Liver (tissue), 9 donors: Measurements from ENCODE around the gene TPK1. TPM values are rescaled to one million over a fixed set of nuclear protein-coding genes. Genes with fewer than 3 reads are reported as not detected.

ENCODE experiments used
- DNase-seq: peaks from one replicate; pipeline ENCODE4 v3.0.0-alpha.2; 2017; ENCODE audit warnings: low spot score
- H3K27ac ChIP-seq, 2 donors: one replicate each; pipeline ENCODE4 v1.7.0; 2013; ENCODE audit warnings: inconsistent platforms in 2 of 2, low read length in 2 of 2, control low read depth in 1 of 2, low read depth in 1 of 2, mild to moderate bottlenecking in 1 of 2
- H3K27me3 ChIP-seq, 4 donors: one replicate each; pipeline versions ENCODE4 v1.6.1 to v1.7.0; 2013; ENCODE audit warnings: low read length in 3 of 4, inconsistent platforms in 1 of 4, mild to moderate bottlenecking in 1 of 4, moderate library complexity in 1 of 4; ENCODE audit not compliant: control insufficient read depth in 4 of 4, insufficient read depth in 4 of 4
- H3K36me3 ChIP-seq, 4 donors: one replicate each; pipeline versions ENCODE4 v1.6.1 to v1.7.0; 2013; ENCODE audit warnings: low read length in 3 of 4, mild to moderate bottlenecking in 3 of 4, low read depth in 1 of 4, moderate library complexity in 1 of 4; ENCODE audit not compliant: control insufficient read depth in 4 of 4, insufficient read depth in 3 of 4
- H3K4me1 ChIP-seq, 4 donors: one replicate each; pipeline versions ENCODE4 v1.6.1 to v1.7.0; 2013; ENCODE audit warnings: low read length in 3 of 4, mild to moderate bottlenecking in 3 of 4, moderate library complexity in 1 of 4; ENCODE audit not compliant: control insufficient read depth in 4 of 4, insufficient read depth in 4 of 4
- H3K4me3 ChIP-seq, 3 donors: one replicate each; pipeline versions ENCODE4 v1.6.1 to v1.7.0; 2013; ENCODE audit warnings: low read length in 3 of 3, control low read depth in 1 of 3, low read depth in 1 of 3, mild to moderate bottlenecking in 1 of 3
- H3K9ac ChIP-seq, 2 donors: one replicate each; pipeline ENCODE4 v1.7.0; 2013; ENCODE audit warnings: low read length in 2 of 2, mild to moderate bottlenecking in 2 of 2, moderate library complexity in 2 of 2, control low read depth in 1 of 2, low read depth in 1 of 2
- H3K9me3 ChIP-seq, 4 donors: one replicate each; pipeline versions ENCODE4 v1.6.1 to v1.7.0; 2013; ENCODE audit warnings: low read length in 3 of 4; ENCODE audit not compliant: control insufficient read depth in 4 of 4
- EGR1 ChIP-seq, 2 donors: IDR thresholded peaks; 2 replicates each; pipeline ENCODE4 v1.6.1; 2016 to 2018; ENCODE audit warnings: antibody characterized with exemption in 2 of 2, low read depth in 2 of 2
- NR2F2 ChIP-seq: IDR thresholded peaks from 2 replicates; pipeline ENCODE4 v1.6.1; 2016; ENCODE audit warnings: antibody characterized with exemption
- RXRA ChIP-seq, 2 donors: IDR thresholded peaks; 2 replicates each; pipeline ENCODE4 v1.6.1; 2017 to 2018; ENCODE audit warnings: antibody characterized with exemption in 2 of 2, mild to moderate bottlenecking in 1 of 2
- WGBS: extraction: QIAGEN DNeasy Blood & Tissue Kit; methylation state at CpG from one replicate; pipeline ENCODE4 v1.1.7; 2013; 5-methylcytosine and 5-hydroxymethylcytosine counted together
- polyA plus RNA-seq, 2 donors: library from polyadenylated mRNA; stranded (reverse) in 1 of 2; unstranded in 1 of 2; fragments of 200-250 nt in 1 of 2; fragments of >200 nt in 1 of 2; fragmentation: Nextera tagmentation in 1 of 2; extraction: Ambion mirVana in 1 of 2; gene quantifications; one replicate each; pipeline versions ENCODE4 v1.2.1 to v1.2.3, GENCODE V29; 2013 to 2015
- total RNA-seq, 2 donors: library from RNA; depleted of rRNA; stranded (reverse); fragments of >200 nt; gene quantifications; one replicate each; pipeline ENCODE4 v1.2.3, GENCODE V29; 2014
- TF ChIP-seq, protein P1 (sequence below): IDR thresholded peaks from 2 replicates; pipeline ENCODE4 v1.6.1; 2016; ENCODE audit warnings: antibody characterized with exemption
- TF ChIP-seq, protein P2 (sequence below): IDR thresholded peaks from 2 replicates; pipeline ENCODE4 v1.6.1; 2016; ENCODE audit warnings: antibody characterized with exemption
- TF ChIP-seq, protein P3 (sequence below): IDR thresholded peaks from 2 replicates; pipeline ENCODE4 v1.6.1; 2016; ENCODE audit warnings: antibody characterized with exemption, mild to moderate bottlenecking
- TF ChIP-seq, protein P4 (sequence below): fragments of 150-350 bp; IDR thresholded peaks from 2 replicates; pipeline ENCODE4 v1.5.1; 2017; ENCODE audit warnings: improper control_type of control experiment, low read depth, low read length; ENCODE audit not compliant: missing input control
- TF ChIP-seq, protein P5 (sequence below): IDR thresholded peaks from 2 replicates; pipeline ENCODE4 v1.6.1; 2016; ENCODE audit warnings: antibody characterized with exemption
- donor health status: healthy.
- donor health status: healthy.
- donor health status: healthy.
- donor health status: healthy.
- donor health status: healthy.

Gene TPK1
- total and polyA plus RNA-seq, 4 donors, result 2.2 to 7.5 (median 3.3) TPM

DNA sequence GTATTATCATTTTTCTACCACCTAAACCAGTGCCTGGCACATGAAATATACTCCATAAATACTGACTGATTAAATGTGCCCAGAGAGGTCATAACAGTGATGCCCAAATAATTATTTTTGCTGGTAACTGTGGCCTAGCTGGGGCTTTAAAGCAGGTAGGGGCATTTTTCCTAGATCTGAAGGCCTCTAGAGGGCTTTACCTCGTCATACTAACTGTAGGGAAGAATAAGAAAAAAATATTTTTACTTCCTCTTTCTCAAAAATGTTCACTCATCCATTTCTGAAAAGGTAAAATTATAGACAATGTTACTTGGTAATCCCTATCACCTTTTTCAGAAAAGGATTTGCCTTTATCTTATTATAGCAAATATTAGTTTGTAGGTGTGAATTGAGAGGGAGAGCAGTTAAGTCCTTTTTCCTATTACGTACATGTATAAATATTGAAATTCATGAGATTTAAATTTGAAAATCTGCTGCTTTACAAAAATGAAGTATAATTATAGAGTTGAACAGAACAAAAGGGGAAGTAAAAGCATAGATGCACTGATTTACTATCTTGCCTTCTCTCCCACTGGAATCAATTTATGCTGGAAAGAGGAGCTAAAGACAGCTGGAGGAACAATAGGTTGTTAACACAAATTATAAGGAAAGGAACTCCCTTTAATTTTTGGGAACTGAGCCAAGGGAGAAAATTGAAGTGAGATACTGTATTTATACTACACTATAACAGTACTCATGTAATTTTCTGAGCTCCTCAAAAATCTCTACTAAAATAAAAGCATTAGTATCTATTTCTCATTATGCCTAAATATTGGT, 360.8 kb downstream of the TPK1 start:
- no peak overlapping the region for H3K4me3 ChIP-seq
- no peaks in the 10 kb centered on the region for H3K9me3 ChIP-seq
- TF ChIP-seq, protein P1, sequence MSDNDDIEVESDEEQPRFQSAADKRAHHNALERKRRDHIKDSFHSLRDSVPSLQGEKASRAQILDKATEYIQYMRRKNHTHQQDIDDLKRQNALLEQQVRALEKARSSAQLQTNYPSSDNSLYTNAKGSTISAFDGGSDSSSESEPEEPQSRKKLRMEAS, result no peak
- TF ChIP-seq NR2F2, result no peak
- TF ChIP-seq, protein P2, sequence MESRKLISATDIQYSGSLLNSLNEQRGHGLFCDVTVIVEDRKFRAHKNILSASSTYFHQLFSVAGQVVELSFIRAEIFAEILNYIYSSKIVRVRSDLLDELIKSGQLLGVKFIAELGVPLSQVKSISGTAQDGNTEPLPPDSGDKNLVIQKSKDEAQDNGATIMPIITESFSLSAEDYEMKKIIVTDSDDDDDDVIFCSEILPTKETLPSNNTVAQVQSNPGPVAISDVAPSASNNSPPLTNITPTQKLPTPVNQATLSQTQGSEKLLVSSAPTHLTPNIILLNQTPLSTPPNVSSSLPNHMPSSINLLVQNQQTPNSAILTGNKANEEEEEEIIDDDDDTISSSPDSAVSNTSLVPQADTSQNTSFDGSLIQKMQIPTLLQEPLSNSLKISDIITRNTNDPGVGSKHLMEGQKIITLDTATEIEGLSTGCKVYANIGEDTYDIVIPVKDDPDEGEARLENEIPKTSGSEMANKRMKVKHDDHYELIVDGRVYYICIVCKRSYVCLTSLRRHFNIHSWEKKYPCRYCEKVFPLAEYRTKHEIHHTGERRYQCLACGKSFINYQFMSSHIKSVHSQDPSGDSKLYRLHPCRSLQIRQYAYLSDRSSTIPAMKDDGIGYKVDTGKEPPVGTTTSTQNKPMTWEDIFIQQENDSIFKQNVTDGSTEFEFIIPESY, result no peak
- H3K36me3 ChIP-seq, result no peaks in the 10 kb centered on the region
- no peak for DNase-seq
- 83% methylated on average over 2 of the region's 2 CpGs for WGBS
- no peak overlapping the region for H3K9ac ChIP-seq
- H3K4me1 ChIP-seq, result peaks cover 0 to 8% (median 1%) of the 10 kb centered on the region in 4 donors
- no peaks in the 10 kb centered on the region for H3K27me3 ChIP-seq
- no peak overlapping the region for H3K27ac ChIP-seq

DNA sequence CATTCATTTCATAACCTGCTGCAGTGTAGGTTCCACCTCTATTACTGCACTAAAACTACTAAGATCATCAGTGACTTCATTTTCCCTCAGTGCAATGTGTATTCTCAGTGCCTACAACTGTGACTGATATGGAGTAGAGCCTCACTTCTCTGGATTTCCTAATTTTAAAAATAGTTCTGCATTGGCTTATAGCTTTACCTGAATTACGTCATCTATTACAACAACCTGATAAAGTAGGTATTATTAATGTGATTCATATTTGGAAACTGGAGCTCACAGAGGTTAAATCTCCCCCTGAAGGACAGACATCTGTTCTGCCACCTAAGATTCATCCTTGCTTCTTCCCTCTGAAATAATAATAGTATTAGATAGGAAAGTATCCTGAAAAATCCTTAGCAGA, 361.5 kb downstream of the TPK1 start:
- no peaks in the 10 kb centered on the region for H3K36me3 ChIP-seq
- TF ChIP-seq EGR1 (IDR thresholded peaks at IDR 0.05; ENCODE audit: low read depth in 2 of 2) (no peak), NR2F2 (no peak), RXRA (IDR thresholded peaks at IDR 0.05) (no peak)
- TF ChIP-seq, protein P3, sequence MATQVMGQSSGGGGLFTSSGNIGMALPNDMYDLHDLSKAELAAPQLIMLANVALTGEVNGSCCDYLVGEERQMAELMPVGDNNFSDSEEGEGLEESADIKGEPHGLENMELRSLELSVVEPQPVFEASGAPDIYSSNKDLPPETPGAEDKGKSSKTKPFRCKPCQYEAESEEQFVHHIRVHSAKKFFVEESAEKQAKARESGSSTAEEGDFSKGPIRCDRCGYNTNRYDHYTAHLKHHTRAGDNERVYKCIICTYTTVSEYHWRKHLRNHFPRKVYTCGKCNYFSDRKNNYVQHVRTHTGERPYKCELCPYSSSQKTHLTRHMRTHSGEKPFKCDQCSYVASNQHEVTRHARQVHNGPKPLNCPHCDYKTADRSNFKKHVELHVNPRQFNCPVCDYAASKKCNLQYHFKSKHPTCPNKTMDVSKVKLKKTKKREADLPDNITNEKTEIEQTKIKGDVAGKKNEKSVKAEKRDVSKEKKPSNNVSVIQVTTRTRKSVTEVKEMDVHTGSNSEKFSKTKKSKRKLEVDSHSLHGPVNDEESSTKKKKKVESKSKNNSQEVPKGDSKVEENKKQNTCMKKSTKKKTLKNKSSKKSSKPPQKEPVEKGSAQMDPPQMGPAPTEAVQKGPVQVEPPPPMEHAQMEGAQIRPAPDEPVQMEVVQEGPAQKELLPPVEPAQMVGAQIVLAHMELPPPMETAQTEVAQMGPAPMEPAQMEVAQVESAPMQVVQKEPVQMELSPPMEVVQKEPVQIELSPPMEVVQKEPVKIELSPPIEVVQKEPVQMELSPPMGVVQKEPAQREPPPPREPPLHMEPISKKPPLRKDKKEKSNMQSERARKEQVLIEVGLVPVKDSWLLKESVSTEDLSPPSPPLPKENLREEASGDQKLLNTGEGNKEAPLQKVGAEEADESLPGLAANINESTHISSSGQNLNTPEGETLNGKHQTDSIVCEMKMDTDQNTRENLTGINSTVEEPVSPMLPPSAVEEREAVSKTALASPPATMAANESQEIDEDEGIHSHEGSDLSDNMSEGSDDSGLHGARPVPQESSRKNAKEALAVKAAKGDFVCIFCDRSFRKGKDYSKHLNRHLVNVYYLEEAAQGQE, result no peak
- TF ChIP-seq, protein P4, sequence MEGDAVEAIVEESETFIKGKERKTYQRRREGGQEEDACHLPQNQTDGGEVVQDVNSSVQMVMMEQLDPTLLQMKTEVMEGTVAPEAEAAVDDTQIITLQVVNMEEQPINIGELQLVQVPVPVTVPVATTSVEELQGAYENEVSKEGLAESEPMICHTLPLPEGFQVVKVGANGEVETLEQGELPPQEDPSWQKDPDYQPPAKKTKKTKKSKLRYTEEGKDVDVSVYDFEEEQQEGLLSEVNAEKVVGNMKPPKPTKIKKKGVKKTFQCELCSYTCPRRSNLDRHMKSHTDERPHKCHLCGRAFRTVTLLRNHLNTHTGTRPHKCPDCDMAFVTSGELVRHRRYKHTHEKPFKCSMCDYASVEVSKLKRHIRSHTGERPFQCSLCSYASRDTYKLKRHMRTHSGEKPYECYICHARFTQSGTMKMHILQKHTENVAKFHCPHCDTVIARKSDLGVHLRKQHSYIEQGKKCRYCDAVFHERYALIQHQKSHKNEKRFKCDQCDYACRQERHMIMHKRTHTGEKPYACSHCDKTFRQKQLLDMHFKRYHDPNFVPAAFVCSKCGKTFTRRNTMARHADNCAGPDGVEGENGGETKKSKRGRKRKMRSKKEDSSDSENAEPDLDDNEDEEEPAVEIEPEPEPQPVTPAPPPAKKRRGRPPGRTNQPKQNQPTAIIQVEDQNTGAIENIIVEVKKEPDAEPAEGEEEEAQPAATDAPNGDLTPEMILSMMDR, result no peak
- TF ChIP-seq, protein P1, result no peak
- TF ChIP-seq, protein P5, sequence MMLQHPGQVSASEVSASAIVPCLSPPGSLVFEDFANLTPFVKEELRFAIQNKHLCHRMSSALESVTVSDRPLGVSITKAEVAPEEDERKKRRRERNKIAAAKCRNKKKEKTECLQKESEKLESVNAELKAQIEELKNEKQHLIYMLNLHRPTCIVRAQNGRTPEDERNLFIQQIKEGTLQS, result no peak
- no peak for DNase-seq
- H3K4me1 ChIP-seq, result peaks cover 0 to 8% (median 1%) of the 10 kb centered on the region in 4 donors
- H3K4me3 ChIP-seq, result no peak overlapping the region
- 94% methylated on average over 1 of the region's 1 CpG for WGBS
- H3K27ac ChIP-seq, result no peak overlapping the region
- H3K27me3 ChIP-seq, result no peaks in the 10 kb centered on the region
- no peaks in the 10 kb centered on the region for H3K9me3 ChIP-seq
- H3K9ac ChIP-seq, result no peak overlapping the region
